NCI-H2227 treated with DMSO at 0.1 percent for 48 hours (cell line): ENCODE measurements around the gene LENEP.

Experiments used
- DNase-seq: peaks from one replicate; lab custom pipeline; 2025; lab: John Stamatoyannopoulos, UW

The LENEP gene

GRCh38 chr1:154960446-154961136, 32.8 kb upstream of the LENEP start:
- DNase-seq, result no peak

GRCh38 chr1:154961207-154962155, 31.9 kb upstream of the LENEP start, which contains the start of gene PYGO2:
TSS of gene PYGO2 (minus strand) at chr1:154961782. CDS start at chr1:154961576, 206 bp downstream.
- peak; percentile 81 for DNase-seq

- no peak for DNase-seq
These were observed 31.1 kb upstream of the LENEP start for GRCh38 chr1:154962156-154962749.

GRCh38 chr1:154962795-154963330, 30.5 kb upstream of the LENEP start:
- no peak for DNase-seq

- DNase-seq, result no peak
These were observed 29.7 kb upstream of the LENEP start for GRCh38 chr1:154963643-154964042.

GRCh38 chr1:154964359-154964758, 29.0 kb upstream of the LENEP start:
- no peak for DNase-seq

GRCh38 chr1:154966111-154966510, 27.3 kb upstream of the LENEP start:
- DNase-seq, result no peak

- DNase-seq, result no peak
These were observed 25.9 kb upstream of the LENEP start for GRCh38 chr1:154967331-154967950.

GRCh38 chr1:154968731-154969130, 24.7 kb upstream of the LENEP start:
- no peak for DNase-seq

GRCh38 chr1:154969246-154969645, 24.1 kb upstream of the LENEP start:
- DNase-seq, result no peak

GRCh38 chr1:154969860-154970452, 23.4 kb upstream of the LENEP start:
- DNase-seq, result no peak

GRCh38 chr1:154970631-154971340, 22.6 kb upstream of the LENEP start, which contains the start of gene SHC1:
TSS of gene SHC1 (minus strand) at chr1:154970747. CDS start at chr1:154970526, 221 bp downstream.
- DNase-seq, result peak; percentile 85

- DNase-seq, result no peak
These were observed 21.9 kb upstream of the LENEP start for GRCh38 chr1:154971341-154971998.

GRCh38 chr1:154972213-154972516, 21.2 kb upstream of the LENEP start:
- no peak for DNase-seq

GRCh38 chr1:154972517-154973343, 20.7 kb upstream of the LENEP start:
- peak; percentile 38 for DNase-seq

GRCh38 chr1:154973344-154974101, 19.9 kb upstream of the LENEP start:
- peak; percentile 92 for DNase-seq

GRCh38 chr1:154974102-154974807, 19.1 kb upstream of the LENEP start, which contains the start of gene CKS1B:
TSS of gene CKS1B (plus strand) at chr1:154974681. CDS start at chr1:154974746, 65 bp downstream.
- DNase-seq, result peak; percentile 99
